Measurements from ENCODE around the gene CPNE1.

DNA sequence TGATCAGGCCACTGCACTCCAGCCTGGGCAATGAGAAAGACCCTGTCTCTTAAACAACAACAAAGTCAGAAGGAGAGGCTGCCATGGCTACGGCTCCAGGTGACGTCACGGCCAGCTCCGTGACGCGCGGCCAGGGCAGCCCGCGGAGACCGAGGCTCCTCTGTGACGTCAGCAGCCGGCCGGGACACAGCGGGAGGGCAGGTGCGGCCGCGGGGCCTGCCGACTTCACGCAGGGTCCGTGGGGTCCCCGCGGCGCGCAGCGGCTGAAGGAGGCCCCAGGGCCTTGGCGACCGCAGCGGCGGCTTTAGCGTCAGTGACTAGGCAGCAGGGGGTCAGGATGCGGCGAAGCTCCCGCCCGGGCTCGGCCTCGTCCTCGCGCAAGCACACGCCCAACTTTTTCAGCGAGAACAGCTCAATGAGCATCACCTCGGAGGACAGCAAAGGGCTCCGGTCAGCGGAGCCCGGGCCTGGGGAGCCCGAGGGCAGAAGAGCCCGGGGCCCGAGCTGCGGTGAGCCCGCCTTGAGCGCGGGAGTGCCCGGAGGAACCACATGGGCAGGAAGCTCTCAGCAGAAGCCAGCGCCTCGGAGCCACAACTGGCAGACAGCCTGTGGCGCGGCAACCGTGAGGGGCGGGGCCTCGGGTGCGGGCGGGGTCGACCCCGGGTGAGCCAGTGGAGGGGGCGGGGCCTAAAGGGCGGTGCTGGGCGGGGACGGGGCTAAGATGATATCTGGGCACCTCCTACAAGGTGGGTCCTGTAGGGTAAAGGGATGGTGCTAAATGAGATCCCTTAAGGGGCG is 48.8 kb downstream of the CPNE1 start, which contains the start of gene SPAG4:
- TF ChIP-seq EZH2phosphoT487 (IDR thresholded peaks at IDR 0.05; ENCODE audit: borderline replicate concordance, low read length) (no peak), EZH2 (IDR thresholded peaks at IDR 0.05; ENCODE audit: low read length, unreplicated experiment) (no peak)
